ENCODE data around the gene ARID3B.

ARID3B gene

GRCh38 chr15:74633781-74634180 is 92.8 kb downstream of the ARID3B start:
- DNase-seq (ENCODE audit: low read depth in 2 of 3, low spot score in 1 of 3), result no peak

DNA sequence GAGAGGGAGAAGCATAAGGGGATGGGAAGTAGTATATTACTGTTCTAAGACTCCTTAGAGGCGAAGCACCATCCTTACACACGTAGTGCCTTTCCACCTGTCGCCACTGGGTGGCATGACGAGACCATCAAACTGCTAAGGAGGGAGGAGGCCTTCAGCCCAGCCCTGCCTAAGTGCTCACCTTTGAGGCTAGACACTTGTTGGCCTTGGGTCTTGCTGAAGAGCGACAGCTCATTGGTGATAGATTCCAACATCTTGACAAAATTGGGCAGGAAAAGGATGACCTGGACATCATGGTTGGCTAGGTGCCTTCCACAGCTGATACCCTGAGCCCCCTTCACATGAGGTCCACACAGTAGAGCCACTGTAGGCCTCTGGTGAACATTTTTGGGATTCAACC is 94.2 kb downstream of the ARID3B start:
- peak; percentile 51 to 64 (median 58) for DNase-seq (ENCODE audit: low read depth in 2 of 3, low spot score in 1 of 3)

- DNase-seq (ENCODE audit: low read depth in 2 of 3, low spot score in 1 of 3), result no peak
These were observed 96.0 kb downstream of the ARID3B start for GRCh38 chr15:74636984-74637383.

DNA sequence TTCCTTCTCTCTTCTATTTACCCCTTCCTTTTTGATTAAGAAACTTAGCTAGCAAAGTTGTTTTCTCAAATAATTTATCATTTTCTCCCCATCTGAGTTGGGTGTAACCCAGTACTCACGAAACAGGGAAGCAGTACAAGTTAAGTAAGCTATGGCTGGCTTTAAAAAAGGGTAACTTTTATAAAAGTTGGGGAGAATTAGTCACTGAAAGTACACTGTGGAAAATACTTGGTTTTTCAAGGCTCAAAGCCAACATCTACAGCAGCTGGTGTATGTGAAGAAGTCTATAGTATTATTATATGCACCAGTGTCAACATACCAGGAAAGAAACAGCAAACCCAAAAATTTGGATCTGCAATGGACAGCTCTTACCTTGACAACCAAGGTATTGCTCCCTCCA is 100.1 kb downstream of the ARID3B start:
- no peak for DNase-seq (ENCODE audit: low read depth in 2 of 3, low spot score in 1 of 3)

GRCh38 chr15:74642348-74642733 is 101.3 kb downstream of the ARID3B start:
- no peak for DNase-seq (ENCODE audit: low read depth in 2 of 3, low spot score in 1 of 3)

DNA sequence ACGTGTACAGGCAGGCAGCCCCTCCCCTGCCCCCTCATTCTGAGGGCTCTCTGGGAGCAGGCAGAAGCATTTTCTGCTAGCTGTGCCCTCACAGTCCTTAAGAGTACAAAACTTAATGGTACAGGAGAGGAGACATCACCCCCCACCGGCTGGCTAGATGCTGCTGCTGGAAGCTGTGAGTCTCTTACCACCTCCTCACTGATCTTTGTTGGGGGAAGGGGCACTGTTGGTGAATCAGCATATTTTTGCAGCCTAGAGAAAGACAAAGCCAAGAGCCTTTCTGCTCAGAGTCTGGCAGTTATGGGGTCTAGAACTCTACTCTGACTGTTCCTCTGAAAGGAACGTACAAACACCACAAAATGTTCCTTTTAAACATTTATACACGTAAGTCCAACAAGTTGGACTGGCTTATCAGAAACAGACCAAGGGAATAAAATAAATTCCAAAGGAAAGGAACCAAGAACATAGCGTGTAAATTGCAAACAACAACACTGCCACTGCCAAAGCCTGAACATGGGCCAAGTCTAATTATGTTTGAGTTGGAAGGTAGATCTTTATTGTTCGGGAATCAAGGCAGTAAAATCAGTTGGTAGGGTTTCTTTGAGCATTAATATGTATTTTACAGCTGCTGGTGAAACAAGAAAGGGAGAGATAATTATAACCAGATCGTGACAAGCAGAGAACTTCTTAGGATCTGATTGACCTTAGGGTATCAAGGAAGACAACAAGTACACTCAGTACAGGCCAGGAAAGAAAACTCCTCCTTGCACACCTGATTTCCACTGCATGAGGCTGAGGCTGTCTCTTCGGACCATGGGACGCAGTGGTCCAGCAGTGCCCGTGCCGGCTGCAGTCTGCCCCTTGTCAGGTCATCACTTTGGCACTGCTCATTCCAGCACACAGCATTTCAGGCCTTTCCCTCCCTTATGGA is 102.0 kb downstream of the ARID3B start:
- no peak for DNase-seq (ENCODE audit: low read depth in 2 of 3, low spot score in 1 of 3)

- DNase-seq (ENCODE audit: low read depth in 2 of 3, low spot score in 1 of 3), result no peak
These were observed 102.7 kb downstream of the ARID3B start for GRCh38 chr15:74643665-74644204.

DNA sequence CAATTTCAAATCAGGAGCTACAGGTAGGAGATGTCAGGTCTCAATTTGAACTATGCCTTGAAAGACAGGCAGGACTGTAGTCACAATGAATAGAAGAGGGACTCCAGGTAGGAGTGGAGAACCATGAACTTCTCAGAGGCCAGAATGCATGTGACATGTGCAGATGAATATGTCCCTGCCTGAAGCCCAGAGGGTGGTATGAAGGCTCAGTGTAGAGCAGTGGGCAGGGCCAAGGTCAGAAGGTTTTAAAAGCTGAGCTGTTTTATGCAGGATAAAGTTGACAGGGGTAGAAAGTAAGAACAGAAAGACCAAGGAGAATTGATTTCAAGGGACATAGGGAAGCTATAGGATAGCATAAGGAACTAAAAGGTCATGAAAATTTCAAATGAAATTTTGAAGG is 105.5 kb downstream of the ARID3B start:
- DNase-seq (ENCODE audit: low read depth in 2 of 3, low spot score in 1 of 3), result no peak

Data from stimulated activated CD4-positive, alpha-beta T cell treated with anti-CD3 and anti-CD28 coated beads, Interleukin-12 subunit alpha, Interleukin-12 subunit beta, amount 100 ng/mL, for 48 hours (primary cell).